PC-3 (cell line): Measurements from ENCODE around the gene UGT1A9.

Experiments
- EZH2 ChIP-seq: fragments of 300-600 bp; sonication (generic); IDR thresholded peaks from one replicate; pipeline ENCODE4 v1.6.1; 2017; ENCODE audit warnings: antibody characterized with exemption, mild to moderate bottlenecking, low read length; ENCODE audit not compliant: unreplicated experiment
- TF ChIP-seq, protein P1 (sequence below): fragments of 300-600 bp; sonication (generic); conservative IDR thresholded peaks from 2 replicates; pipeline ENCODE4 v1.5.1; 2017; ENCODE audit warnings: antibody characterized with exemption, low read depth, mild to moderate bottlenecking, low read length

DNA sequence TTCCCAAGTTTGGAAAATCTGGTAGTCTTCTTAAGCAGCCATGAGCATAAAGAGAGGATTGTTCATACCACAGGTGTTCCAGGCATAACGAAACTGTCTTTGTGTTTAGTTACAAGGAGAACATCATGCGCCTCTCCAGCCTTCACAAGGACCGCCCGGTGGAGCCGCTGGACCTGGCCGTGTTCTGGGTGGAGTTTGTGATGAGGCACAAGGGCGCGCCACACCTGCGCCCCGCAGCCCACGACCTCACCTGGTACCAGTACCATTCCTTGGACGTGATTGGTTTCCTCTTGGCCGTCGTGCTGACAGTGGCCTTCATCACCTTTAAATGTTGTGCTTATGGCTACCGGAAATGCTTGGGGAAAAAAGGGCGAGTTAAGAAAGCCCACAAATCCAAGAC, 100.5 kb downstream of the UGT1A9 start:
- TF ChIP-seq, protein P1, sequence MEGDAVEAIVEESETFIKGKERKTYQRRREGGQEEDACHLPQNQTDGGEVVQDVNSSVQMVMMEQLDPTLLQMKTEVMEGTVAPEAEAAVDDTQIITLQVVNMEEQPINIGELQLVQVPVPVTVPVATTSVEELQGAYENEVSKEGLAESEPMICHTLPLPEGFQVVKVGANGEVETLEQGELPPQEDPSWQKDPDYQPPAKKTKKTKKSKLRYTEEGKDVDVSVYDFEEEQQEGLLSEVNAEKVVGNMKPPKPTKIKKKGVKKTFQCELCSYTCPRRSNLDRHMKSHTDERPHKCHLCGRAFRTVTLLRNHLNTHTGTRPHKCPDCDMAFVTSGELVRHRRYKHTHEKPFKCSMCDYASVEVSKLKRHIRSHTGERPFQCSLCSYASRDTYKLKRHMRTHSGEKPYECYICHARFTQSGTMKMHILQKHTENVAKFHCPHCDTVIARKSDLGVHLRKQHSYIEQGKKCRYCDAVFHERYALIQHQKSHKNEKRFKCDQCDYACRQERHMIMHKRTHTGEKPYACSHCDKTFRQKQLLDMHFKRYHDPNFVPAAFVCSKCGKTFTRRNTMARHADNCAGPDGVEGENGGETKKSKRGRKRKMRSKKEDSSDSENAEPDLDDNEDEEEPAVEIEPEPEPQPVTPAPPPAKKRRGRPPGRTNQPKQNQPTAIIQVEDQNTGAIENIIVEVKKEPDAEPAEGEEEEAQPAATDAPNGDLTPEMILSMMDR, result no peak
- no peak for TF ChIP-seq EZH2
